ENCODE measurements around the gene ATP13A3.
"Not testable (repeated sequence)": the region's sequence is repeated elsewhere in the genome, so short reads cannot be mapped to it uniquely, and the experiment has no call there.

The ATP13A3 gene

GRCh38 chr3:194486540-194487288 lies at the start of gene ATP13A3:
TSS of gene ATP13A3 (minus strand) at chr3:194487002. CDS start at chr3:194462190, 24,812 bp downstream.
- DNase-seq: peak; percentile 96

- DNase-seq: not testable (repeated sequence)
These were observed 48.4 kb upstream of the ATP13A3 start for GRCh38 chr3:194535199-194535598.

DNA sequence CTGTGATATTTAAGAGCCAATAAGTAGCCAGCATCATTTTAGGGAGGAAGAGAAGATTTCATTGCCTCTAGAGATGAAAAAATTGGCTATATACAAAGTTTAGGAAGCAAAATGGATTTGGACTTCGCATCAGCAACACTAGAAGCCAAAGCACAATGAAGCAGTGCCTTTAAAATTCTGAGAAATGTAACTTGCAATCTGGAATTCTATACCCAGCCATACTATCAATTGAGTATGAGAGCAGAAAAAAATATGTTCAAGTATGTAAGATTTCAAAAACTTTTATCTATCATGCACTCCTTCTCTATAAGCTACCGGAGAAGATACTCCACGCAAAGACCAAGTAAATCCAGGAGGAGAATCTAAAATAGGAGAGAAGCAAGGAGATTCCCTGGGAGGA lies 47.4 kb upstream of the ATP13A3 start:
- DNase-seq: no peak

- no peak for DNase-seq
These were observed 45.8 kb upstream of the ATP13A3 start for GRCh38 chr3:194532591-194532990.

DNA sequence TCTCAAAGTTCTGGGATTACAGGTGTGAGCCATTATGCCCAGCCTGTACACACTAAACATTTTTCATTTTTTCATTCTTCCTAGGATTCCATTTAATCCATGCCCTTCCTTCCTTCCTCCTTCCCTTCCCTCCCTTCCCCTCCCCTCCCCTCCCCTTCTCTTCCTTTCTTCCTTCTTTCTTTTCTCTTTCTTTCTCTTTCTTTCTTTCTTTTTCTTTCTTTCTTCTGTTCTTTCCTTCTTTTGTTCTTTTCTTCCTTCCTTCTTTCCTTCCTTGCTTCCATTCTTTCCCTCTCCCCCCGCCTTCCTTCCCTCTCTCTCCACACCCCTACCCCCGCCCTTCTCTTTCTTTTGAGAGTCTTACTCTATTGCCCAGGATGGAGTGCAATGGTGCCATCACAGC lies 40.9 kb upstream of the ATP13A3 start:
- no peak for DNase-seq

- DNase-seq: no peak
These were observed 39.4 kb upstream of the ATP13A3 start for GRCh38 chr3:194526164-194526563.

- DNase-seq: no peak
These were observed 35.8 kb upstream of the ATP13A3 start for GRCh38 chr3:194522579-194523046.

DNA sequence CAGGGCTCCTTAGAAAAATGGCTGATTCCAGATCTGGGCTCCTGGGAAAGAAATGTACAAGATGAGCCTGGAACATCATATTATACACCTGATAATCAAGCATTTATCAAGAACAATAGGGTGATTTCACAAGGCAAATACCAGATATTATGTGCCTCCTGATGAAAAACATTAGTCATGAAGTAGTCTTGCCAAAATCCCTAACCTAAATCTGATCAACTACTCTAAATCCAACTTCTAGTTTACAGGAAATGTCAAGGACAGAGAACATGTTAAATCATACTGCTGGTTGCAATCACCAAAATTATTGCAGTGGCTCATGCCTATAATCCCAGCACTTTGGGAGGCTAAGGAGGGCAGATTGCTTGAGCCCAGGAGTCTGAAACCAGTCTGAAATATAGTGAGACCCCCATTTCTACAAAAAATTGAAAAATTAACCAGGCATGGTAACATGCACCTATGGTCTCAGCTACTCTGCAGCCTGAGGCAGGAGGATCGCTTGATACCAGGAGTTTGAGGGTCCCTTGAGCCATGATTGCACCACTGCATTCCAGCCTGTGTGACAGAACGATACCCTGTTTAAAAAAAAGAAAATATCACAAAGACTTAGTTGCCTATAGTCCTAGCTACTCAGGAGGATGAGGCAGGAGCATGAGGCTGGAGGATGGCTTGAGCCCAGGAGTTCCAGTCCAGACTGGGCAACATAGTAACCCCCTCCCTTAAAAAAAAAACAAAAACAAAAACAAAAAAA lies 34.9 kb upstream of the ATP13A3 start:
- DNase-seq: no peak

- DNase-seq: not testable (repeated sequence)
These were observed 33.9 kb upstream of the ATP13A3 start for GRCh38 chr3:194520682-194521162.

DNA sequence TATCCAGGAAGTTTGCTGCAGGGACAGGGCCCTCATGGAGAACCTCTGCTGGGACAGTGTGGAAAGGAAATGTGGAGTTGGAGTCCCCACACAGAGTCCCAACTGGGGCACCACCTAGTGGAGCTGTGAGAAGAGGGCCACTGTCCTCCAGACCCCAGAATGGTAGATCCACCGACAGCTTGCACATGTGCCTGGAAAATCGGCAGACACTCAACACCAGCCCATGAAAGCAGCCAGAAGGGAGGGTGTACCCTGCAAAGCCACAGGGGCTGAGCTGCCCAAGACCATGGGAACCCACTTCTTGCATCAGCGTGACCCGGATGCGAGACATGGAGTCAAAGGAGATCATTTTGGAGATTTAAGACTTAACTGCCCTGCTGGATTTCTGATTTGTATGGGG lies 33.4 kb upstream of the ATP13A3 start:
- DNase-seq: peak; percentile 24

DNA sequence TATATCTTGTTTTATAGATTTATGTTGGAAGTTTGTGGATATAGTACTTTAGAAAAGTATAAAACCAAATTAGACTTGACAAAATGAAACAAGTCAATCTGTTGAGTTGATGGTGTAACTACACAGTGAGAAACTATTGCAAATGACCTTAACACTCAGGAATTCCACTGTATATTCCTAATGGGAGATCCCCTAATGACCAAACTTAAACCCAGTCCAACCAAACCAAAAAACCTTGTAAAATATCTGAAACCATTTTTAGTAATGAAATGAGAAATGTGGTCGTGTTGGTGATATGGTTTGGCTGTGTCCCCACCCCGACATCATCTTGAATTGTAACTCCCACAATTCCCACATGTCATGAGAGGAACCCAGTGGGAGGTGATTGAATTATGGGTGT lies 31.9 kb upstream of the ATP13A3 start:
- no peak for DNase-seq

DNA sequence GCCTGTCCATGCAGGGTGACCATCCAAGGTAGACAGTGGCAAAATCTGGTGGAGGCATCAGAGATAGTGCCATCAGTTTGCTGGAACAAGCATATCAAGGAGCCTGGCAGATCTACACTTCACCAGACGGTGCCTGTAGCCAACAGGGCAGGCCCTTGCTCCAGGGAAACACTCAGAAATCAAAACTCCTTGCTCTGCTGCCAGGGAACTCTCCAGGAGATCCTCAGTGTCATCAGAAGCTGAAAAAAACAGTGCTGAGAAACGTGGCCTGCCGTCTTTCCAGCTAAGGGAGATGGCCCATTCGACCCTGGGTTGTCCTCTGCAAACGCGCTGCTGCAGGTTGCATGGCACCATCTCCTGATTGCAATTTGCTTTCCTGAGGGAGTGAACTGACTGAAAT lies 30.5 kb upstream of the ATP13A3 start:
- no peak for DNase-seq

DNA sequence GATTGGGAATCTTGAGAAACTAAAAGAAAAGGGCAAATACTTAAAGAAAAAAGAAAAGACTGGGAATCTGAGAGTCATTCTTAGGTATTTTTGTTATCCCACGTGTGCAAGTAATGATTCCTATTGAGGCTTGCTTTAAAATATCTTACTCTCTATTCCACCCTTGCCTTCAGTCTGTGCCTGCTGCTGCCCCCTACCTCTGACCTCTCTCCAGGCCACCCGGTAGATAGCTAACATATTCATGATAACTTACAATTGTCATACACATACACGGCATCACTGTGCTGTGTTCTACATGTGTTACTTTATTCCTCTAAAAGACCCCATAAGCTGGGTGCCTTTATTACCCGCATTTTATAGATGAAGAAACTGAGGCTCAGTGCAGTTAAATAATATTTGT lies 27.8 kb upstream of the ATP13A3 start:
- peak; percentile 52 for DNase-seq

- DNase-seq: no peak
These were observed 26.2 kb upstream of the ATP13A3 start for GRCh38 chr3:194512895-194513601.

GRCh38 chr3:194508491-194509453 lies 22.0 kb upstream of the ATP13A3 start:
- DNase-seq: peak; percentile 54

DNA sequence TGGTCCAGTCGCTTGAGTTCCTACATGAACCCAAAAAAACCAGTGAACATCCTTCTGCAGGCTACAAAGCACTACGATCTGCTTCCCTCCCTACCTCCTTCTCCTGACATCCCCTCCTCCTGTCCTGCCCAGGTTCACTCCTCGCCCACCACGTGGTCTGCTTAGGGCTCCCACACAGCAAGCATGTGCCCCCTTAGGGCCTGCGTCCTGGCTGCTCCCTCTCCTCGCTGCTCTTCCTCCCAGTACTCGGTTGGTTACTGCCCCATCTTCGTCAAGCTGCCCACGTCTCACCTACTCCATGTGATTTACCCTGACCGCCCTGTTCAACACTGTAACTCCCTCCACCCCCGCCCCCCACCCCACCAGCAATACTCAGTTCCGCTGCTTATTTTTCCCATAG lies 20.8 kb upstream of the ATP13A3 start:
- DNase-seq: no peak

DNA sequence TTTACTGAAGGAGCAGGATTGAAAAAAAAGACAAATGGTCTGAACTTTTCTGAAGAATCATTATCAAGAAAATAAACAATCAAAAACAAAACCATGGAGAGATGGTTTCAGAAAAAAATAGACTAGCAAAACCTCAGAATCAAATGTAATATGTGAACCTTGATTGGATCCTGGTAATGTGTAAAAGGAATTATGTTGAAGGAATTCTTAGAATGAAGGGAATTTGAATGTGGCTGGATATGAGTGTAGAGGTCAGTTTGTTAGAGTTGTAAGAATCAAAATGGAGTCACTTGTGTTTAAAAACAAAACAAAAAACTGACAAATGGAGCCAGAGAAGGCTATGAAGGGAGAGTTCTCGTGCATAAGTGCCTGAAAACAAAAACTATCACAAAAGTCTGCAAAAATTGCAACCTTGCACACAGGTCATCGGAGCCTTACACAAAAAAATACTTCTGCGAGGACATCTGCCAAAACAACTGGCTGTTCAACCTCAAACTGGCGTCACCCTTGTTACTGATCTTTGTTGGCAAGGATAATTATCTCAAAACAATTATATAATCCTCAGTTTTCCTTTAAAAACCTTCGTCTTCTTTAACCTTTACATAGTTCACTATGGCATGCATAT lies 19.1 kb upstream of the ATP13A3 start:
- DNase-seq: no peak

DNA sequence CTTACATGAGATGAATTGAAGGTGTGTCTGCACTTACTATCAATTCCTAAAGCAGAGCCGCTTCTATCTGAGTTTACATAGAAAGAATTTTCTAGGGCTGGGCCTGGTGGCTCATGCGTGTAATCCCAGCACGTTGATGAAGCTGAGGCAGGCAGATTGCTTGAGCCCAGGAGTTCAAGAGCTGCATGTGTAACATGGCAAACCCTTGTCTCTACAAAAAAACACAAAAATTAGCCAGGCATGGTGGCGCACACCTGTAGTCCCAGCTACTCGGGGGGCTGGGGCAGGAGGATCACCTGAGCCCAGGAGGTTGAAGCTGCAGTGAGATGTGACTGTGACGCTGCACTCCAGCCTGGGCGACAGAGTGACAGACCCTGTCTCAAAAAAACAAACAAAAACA lies 18.1 kb upstream of the ATP13A3 start:
- DNase-seq: no peak

DNA sequence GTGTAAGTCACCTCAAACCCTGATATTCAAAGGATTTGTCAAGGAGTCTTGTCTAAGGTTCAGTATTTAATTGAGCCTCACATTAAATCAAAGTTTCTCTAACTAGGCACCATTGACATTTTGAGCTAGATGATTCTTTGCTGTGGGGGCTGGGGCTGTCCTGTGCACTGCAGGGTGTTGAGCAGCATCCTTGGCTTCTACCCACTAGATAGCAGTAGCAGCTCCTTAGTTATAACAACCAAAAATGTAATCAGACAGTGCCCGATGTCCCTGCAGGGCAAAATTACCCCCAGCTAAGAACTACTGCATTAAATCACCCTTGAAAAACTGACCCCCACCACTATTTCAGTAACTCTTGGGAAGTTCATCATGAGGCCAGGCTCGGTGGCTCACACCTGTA lies 17.3 kb upstream of the ATP13A3 start:
- DNase-seq: no peak

GRCh38 chr3:194503081-194503531 lies 16.3 kb upstream of the ATP13A3 start:
- no peak for DNase-seq

DNA sequence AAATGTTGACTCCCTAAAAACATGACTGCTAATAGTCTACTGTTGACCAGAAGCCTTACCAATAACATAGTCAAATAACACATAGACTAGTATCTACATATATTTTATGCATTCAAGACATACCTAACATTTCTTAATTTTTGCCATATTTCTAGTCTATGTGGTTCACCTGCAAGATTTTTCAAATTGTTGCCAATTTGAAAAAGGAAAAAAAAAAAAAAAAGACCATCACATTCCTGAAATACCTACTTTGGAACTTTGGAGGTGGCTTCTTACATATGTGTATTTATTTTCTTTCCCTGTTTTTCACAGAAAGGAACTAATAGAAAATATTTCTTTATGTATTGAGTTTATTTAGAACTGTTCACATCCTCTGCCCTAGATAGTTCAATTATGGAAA lies 13.4 kb upstream of the ATP13A3 start:
- no peak for DNase-seq

DNA sequence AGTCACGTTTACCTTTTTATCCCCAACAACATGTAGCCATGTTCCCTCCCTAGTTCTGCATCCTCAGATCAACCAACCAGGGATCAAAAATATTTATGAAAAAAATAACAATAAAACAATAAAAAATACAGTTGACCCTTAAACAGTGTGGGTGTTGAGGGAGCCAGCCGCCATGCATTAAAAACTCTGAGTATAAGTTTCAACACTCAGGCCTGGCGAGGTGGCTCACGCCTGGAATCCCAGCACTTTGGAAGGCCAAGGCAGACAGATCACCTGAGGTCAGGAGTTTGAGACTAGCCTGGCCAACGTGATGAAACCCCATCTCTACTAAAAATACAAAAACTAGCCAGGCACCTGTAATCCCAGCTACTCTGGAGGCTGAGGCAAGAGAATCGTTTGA lies 12.7 kb upstream of the ATP13A3 start:
- not testable (repeated sequence) for DNase-seq
